ENCODE results near the gene ARMC6. TPM values are rescaled to one million over a fixed set of nuclear protein-coding genes. Genes with fewer than 3 reads are reported as not detected.

ARMC6 gene
- 47.4 TPM for total RNA-seq

GRCh38 chr19:19033426-19034203 lies at the start of gene ARMC6, which contains the start of gene SUGP2:
Gene ARMC6 (plus strand): TSS chr19:19033603. CDS start chr19:19034210, 607 bp downstream.
Gene SUGP2 (minus strand): TSS chr19:19033517. CDS start chr19:19031071, 2,446 bp downstream.
- peak; percentile 74 for DNase-seq

- no peak for DNase-seq
These were observed 49.2 kb upstream of the ARMC6 start for GRCh38 chr19:18984251-18984650.

- DNase-seq, result no peak
These were observed 48.1 kb upstream of the ARMC6 start for GRCh38 chr19:18985257-18985656.

GRCh38 chr19:18987456-18987855 lies 45.9 kb upstream of the ARMC6 start:
- DNase-seq, result no peak

GRCh38 chr19:18989316-18989715 lies 44.1 kb upstream of the ARMC6 start:
- no peak for DNase-seq

GRCh38 chr19:18990128-18990708 lies 43.2 kb upstream of the ARMC6 start:
- DNase-seq, result no peak

- no peak for DNase-seq
These were observed 42.4 kb upstream of the ARMC6 start for GRCh38 chr19:18991006-18991405.

- no peak for DNase-seq
These were observed 41.9 kb upstream of the ARMC6 start for GRCh38 chr19:18991468-18991867.

- DNase-seq, result no peak
These were observed 40.7 kb upstream of the ARMC6 start for GRCh38 chr19:18992696-18993095.

- DNase-seq, result peak; percentile 7
These were observed 40.3 kb upstream of the ARMC6 start for GRCh38 chr19:18993115-18993514.

GRCh38 chr19:18995804-18996241 lies 37.6 kb upstream of the ARMC6 start:
- DNase-seq, result peak; percentile 65

GRCh38 chr19:18996351-18996750 lies 37.1 kb upstream of the ARMC6 start:
- no peak for DNase-seq

- DNase-seq, result no peak
These were observed 36.5 kb upstream of the ARMC6 start for GRCh38 chr19:18996796-18997394.

- DNase-seq, result no peak
These were observed 35.1 kb upstream of the ARMC6 start for GRCh38 chr19:18998276-18998675.

GRCh38 chr19:18999016-18999758 lies 34.2 kb upstream of the ARMC6 start:
- peak; percentile 25 for DNase-seq

GRCh38 chr19:18999896-19000620 lies 33.3 kb upstream of the ARMC6 start:
- DNase-seq, result no peak

- no peak for DNase-seq
These were observed 29.3 kb upstream of the ARMC6 start for GRCh38 chr19:19004144-19004543.

- DNase-seq, result no peak
These were observed 27.2 kb upstream of the ARMC6 start for GRCh38 chr19:19006213-19006612.

GRCh38 chr19:19009951-19010350 lies 23.5 kb upstream of the ARMC6 start:
- DNase-seq, result no peak

- DNase-seq, result no peak
These were observed 22.9 kb upstream of the ARMC6 start for GRCh38 chr19:19010551-19010950.

- DNase-seq, result no peak
These were observed 12.3 kb upstream of the ARMC6 start for GRCh38 chr19:19021115-19021514.

GRCh38 chr19:19022380-19022961 lies 10.9 kb upstream of the ARMC6 start:
- DNase-seq, result no peak

Data from occipital lobe (tissue), 2 donors.